HepG2 (cell line): ENCODE data around the gene OPRL1. TPM values are rescaled to one million over a fixed set of nuclear protein-coding genes. Genes with fewer than 3 reads are reported as not detected.
A peak's percentile ranks its signal among the peaks of the same experiment; 100 is the strongest.

Experiments used
- BRCA1 ChIP-seq: sonication (generic); formaldehyde crosslinking; IDR thresholded peaks from 2 replicates; pipeline ENCODE4 v1.4.0; 2020; ENCODE audit warnings: missing genetic modification reagents
- CBX5 ChIP-seq: sonication (generic); formaldehyde crosslinking; IDR thresholded peaks from 2 replicates; pipeline ENCODE4 v1.4.0; 2020; ENCODE audit warnings: missing genetic modification reagents, borderline replicate concordance
- ETS1 ChIP-seq: sonication (generic); formaldehyde crosslinking; IDR thresholded peaks from 2 replicates; pipeline ENCODE4 v1.4.0; 2020; ENCODE audit warnings: missing genetic modification reagents
- GABPB1 ChIP-seq: IDR thresholded peaks from 2 replicates; pipeline ENCODE4 v1.6.1; 2016; ENCODE audit warnings: mild to moderate bottlenecking, missing genetic modification reagents, moderate library complexity, missing compliant biosample characterization
- GPN1 ChIP-seq: sonication (generic); formaldehyde crosslinking; IDR thresholded peaks from 2 replicates; pipeline ENCODE4 v1.5.1; 2020; ENCODE audit warnings: missing genetic modification reagents, borderline replicate concordance
- GRHL1 ChIP-seq: sonication (generic); formaldehyde crosslinking; conservative IDR thresholded peaks from 2 replicates; pipeline ENCODE4 v1.8.0; 2022; ENCODE audit warnings: missing genetic modification reagents
- HES4 ChIP-seq: sonication (generic); formaldehyde crosslinking; IDR thresholded peaks from 2 replicates; pipeline ENCODE4 v1.9.0; 2021; ENCODE audit warnings: mild to moderate bottlenecking, missing genetic modification reagents, borderline replicate concordance
- LBX2 ChIP-seq: sonication (generic); formaldehyde crosslinking; IDR thresholded peaks from 2 replicates; pipeline ENCODE4 v1.5.0; 2020; ENCODE audit warnings: missing genetic modification reagents, mild to moderate bottlenecking, borderline replicate concordance
- NR1H2 ChIP-seq: sonication (generic); formaldehyde crosslinking; IDR thresholded peaks from 2 replicates; pipeline ENCODE4 v1.8.1; 2022; ENCODE audit warnings: low read depth, missing genetic modification reagents, borderline replicate concordance
- RXRB ChIP-seq: IDR thresholded peaks from 2 replicates; pipeline ENCODE4 v1.6.1; 2016; ENCODE audit warnings: borderline replicate concordance, missing genetic modification reagents, missing compliant biosample characterization
- YY1 ChIP-seq: IDR thresholded peaks from 2 replicates; pipeline ENCODE4 v1.6.1; 2011; ENCODE audit warnings: low read length, low read depth, moderate library complexity, mild to moderate bottlenecking; ENCODE audit not compliant: insufficient read depth, insufficient replicate concordance
- ZBTB25 ChIP-seq: IDR thresholded peaks from 2 replicates; pipeline ENCODE4 v1.6.1; 2018; ENCODE audit warnings: missing genetic modification reagents
- ZMYM2 ChIP-seq: sonication (generic); formaldehyde crosslinking; IDR thresholded peaks from 2 replicates; pipeline ENCODE4 v1.8.0; 2022; ENCODE audit warnings: mild to moderate bottlenecking, missing genetic modification reagents
- ZNF12 ChIP-seq: sonication (generic); formaldehyde crosslinking; IDR thresholded peaks from 2 replicates; pipeline ENCODE4 v1.5.0; 2020; ENCODE audit warnings: missing genetic modification reagents
- ZNF280D ChIP-seq: sonication (generic); formaldehyde crosslinking; IDR thresholded peaks from 2 replicates; pipeline ENCODE4 v1.5.1; 2020; ENCODE audit warnings: mild to moderate bottlenecking, missing genetic modification reagents
- ZNF766 ChIP-seq: sonication (generic); formaldehyde crosslinking; IDR thresholded peaks from 2 replicates; pipeline ENCODE4 v1.5.0; 2020; ENCODE audit warnings: missing genetic modification reagents, borderline replicate concordance
- ZNF768 ChIP-seq: sonication (generic); formaldehyde crosslinking; IDR thresholded peaks from 2 replicates; pipeline ENCODE4 v1.4.0; 2020; ENCODE audit warnings: missing genetic modification reagents
- polyA plus RNA-seq, 8 experiments: library from polyadenylated mRNA; depleted of rRNA in 3 of 8; stranded (reverse) in 7 of 8; unstranded in 1 of 8; fragments of >200 nt; fragmentation: Illumina TruSeq in 4 of 8; extraction: Trizol in 4 of 8; gene quantifications; 2 replicates each; pipeline versions ENCODE4 v1.2.1 to v1.2.3, GENCODE V29; 2011 to 2016; ENCODE audit warnings: low read depth in 4 of 8, missing spikeins in 1 of 8, mixed read lengths in 1 of 8; ENCODE audit not compliant: insufficient read depth in 1 of 8
- total RNA-seq, 5 experiments: library from RNA; depleted of rRNA; stranded (reverse); fragments of >200 nt; fragmentation: Illumina TruSeq; extraction: Trizol; gene quantifications; 2 replicates each; pipeline ENCODE4 v1.2.3, GENCODE V29; 2016; ENCODE audit warnings: low read depth in 1 of 5
- TF ChIP-seq, protein P1 (sequence below): sonication (generic); formaldehyde crosslinking; IDR thresholded peaks from 2 replicates; pipeline ENCODE4 v1.4.0; 2020; ENCODE audit warnings: missing genetic modification reagents

Gene OPRL1
- total and polyA plus RNA-seq, 2 of the 13 experiments (the other 11 are each of a cell fraction or from before 2014, with no cell fraction given): 0.35 to 0.71 TPM

- TF ChIP-seq ETS1 (CRISPR knock-in tag) (no peak), GPN1 (CRISPR knock-in tag) (peak; percentile 82; the same call in 1 of the 2 replicates), ZNF12 (CRISPR knock-in tag) (0 out of 2 replicates have a peak, but pooled peaks have one; percentile 13), RXRB (CRISPR knock-in tag) (peak; percentile 61), GABPB1 (CRISPR knock-in tag) (peak; percentile 67), BRCA1 (CRISPR knock-in tag) (peak; percentile 47; the same call in 1 of the 2 replicates), LBX2 (CRISPR knock-in tag) (peak; percentile 54; the same call in 1 of the 2 replicates), ZNF768 (CRISPR knock-in tag) (peak; percentile 96), GRHL1 (CRISPR knock-in tag) (no peak), ZNF766 (0 out of 2 replicates have a peak, but pooled peaks have one; percentile 7), CBX5 (CRISPR knock-in tag) (peak; percentile 92), NR1H2 (CRISPR knock-in tag) (no peak), ZNF280D (0 out of 2 replicates have a peak, but pooled peaks have one; percentile 5), HES4 (0 out of 2 replicates have a peak, but pooled peaks have one; percentile 65), ZMYM2 (CRISPR knock-in tag) (peak; percentile 85), YY1 (no peak), ZBTB25 (CRISPR knock-in tag) (peak; percentile 82; the same call in 1 of the 2 replicates)
- TF ChIP-seq, protein P1, sequence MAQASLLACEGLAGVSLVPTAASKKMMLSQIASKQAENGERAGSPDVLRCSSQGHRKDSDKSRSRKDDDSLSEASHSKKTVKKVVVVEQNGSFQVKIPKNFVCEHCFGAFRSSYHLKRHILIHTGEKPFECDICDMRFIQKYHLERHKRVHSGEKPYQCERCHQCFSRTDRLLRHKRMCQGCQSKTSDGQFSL (CRISPR knock-in tag): peak; percentile 90
These were observed 23.8 kb upstream of the OPRL1 start (continued) for GRCh38 chr20:64055893-64056638.
